Stimulated activated naive CD8-positive, alpha-beta T cell treated with anti-CD3 and anti-CD28 coated beads, Interleukin-15, amount 100 ng/mL, for 72 hours (primary cell): Measurements from ENCODE around the gene ADGRD1.

Experiments used
- ATAC-seq: fragments of 150-1000 bp; cut with Tn5 transposase; 2 replicates; pipeline ENCODE4 v1.10.0; 2021; ENCODE audit warnings: mild to moderate bottlenecking, moderate library complexity
- DNase-seq, 2 donors: peaks; one replicate each; pipeline ENCODE4 v3.0.0; 2021 to 2022
- H3K27ac Mint-ChIP-seq, 2 donors: one replicate each; pipeline ENCODE4 v1.8.0; 2022; ENCODE audit warnings: mild to moderate bottlenecking in 2 of 2, mixed read lengths in 2 of 2, moderate library complexity in 2 of 2
- H3K27me3 Mint-ChIP-seq: one replicate; pipeline ENCODE4 v1.8.0; 2022; ENCODE audit warnings: mixed read lengths
- H3K4me1 Mint-ChIP-seq: one replicate; pipeline ENCODE4 v1.8.0; 2022; ENCODE audit warnings: mild to moderate bottlenecking, mixed read lengths
- H3K4me3 Mint-ChIP-seq, 2 donors: one replicate each; pipeline ENCODE4 v1.8.0; 2022; ENCODE audit warnings: mild to moderate bottlenecking in 2 of 2, mixed read lengths in 2 of 2, moderate library complexity in 1 of 2
- H3K9me3 Mint-ChIP-seq, 2 donors: one replicate each; pipeline ENCODE4 v1.8.0; 2022; ENCODE audit warnings: mixed read lengths in 2 of 2

ADGRD1 gene

GRCh38 chr12:131088701-131089530, 135.2 kb downstream of the ADGRD1 start:
- H3K27ac Mint-ChIP-seq, result peak overlapping the region in 1 of 2 donors; percentile 62
- no peaks in the 10 kb centered on the region for H3K27me3 Mint-ChIP-seq
- ATAC-seq (no peak), DNase-seq (no peak)
- H3K4me1 Mint-ChIP-seq, result peaks cover 38% of the 10 kb centered on the region
- H3K9me3 Mint-ChIP-seq, result no peaks in the 10 kb centered on the region
- H3K4me3 Mint-ChIP-seq, result no peak overlapping the region

GRCh38 chr12:131089531-131090273, 136.0 kb downstream of the ADGRD1 start:
- no peak overlapping the region for H3K4me3 Mint-ChIP-seq
- no peaks in the 10 kb centered on the region for H3K9me3 Mint-ChIP-seq
- no peaks in the 10 kb centered on the region for H3K27me3 Mint-ChIP-seq
- H3K4me1 Mint-ChIP-seq, result peaks cover 42% of the 10 kb centered on the region
- DNase-seq (peak in 1 of 2 donors; percentile 5), ATAC-seq (no peak)
- H3K27ac Mint-ChIP-seq, result no peak overlapping the region

GRCh38 chr12:131090274-131091210, 136.8 kb downstream of the ADGRD1 start:
- H3K4me3 Mint-ChIP-seq, result no peak overlapping the region
- H3K9me3 Mint-ChIP-seq, result no peaks in the 10 kb centered on the region
- no peaks in the 10 kb centered on the region for H3K27me3 Mint-ChIP-seq
- DNase-seq (peak in 1 of 2 donors; percentile 6), ATAC-seq (no peak)
- peak overlapping the region in 1 of 2 donors; percentile 89 for H3K27ac Mint-ChIP-seq
- H3K4me1 Mint-ChIP-seq, result peaks cover 42% of the 10 kb centered on the region

GRCh38 chr12:131091413-131091975, 137.8 kb downstream of the ADGRD1 start:
- no peaks in the 10 kb centered on the region for H3K9me3 Mint-ChIP-seq
- H3K4me3 Mint-ChIP-seq, result peak overlapping the region; percentile 36 to 53
- DNase-seq, result peak; percentile 25 to 75
- ATAC-seq, result peak; percentile 67
- H3K27ac Mint-ChIP-seq, result peak overlapping the region; percentile 5 to 14
- no peaks in the 10 kb centered on the region for H3K27me3 Mint-ChIP-seq
- H3K4me1 Mint-ChIP-seq, result peaks cover 42% of the 10 kb centered on the region

GRCh38 chr12:131091976-131092691, 138.4 kb downstream of the ADGRD1 start:
- Mint-ChIP-seq H3K27me3 (no peaks in the 10 kb centered on the region), H3K27ac (peak overlapping the region; percentile 5 to 14), H3K4me3 (peak overlapping the region; percentile 36 to 53), H3K4me1 (peaks cover 42% of the 10 kb centered on the region), H3K9me3 (no peaks in the 10 kb centered on the region)
- DNase-seq (peak in 1 of 2 donors; percentile 23), ATAC-seq (no peak)

- Mint-ChIP-seq H3K4me1 (peaks cover 42% of the 10 kb centered on the region), H3K27ac (peak overlapping the region in 1 of 2 donors; percentile 65), H3K4me3 (peak overlapping the region; percentile 65 to 71), H3K27me3 (no peaks in the 10 kb centered on the region), H3K9me3 (no peaks in the 10 kb centered on the region)
- DNase-seq (peak; percentile 46 to 73), ATAC-seq (peak; percentile 82)
Measured at GRCh38 chr12:131092901-131093603, 139.3 kb downstream of the ADGRD1 start.

- peaks cover 42% of the 10 kb centered on the region for H3K4me1 Mint-ChIP-seq
- peak overlapping the region; percentile 65 to 71 for H3K4me3 Mint-ChIP-seq
- H3K27ac Mint-ChIP-seq, result no peak overlapping the region
- H3K27me3 Mint-ChIP-seq, result no peaks in the 10 kb centered on the region
- no peaks in the 10 kb centered on the region for H3K9me3 Mint-ChIP-seq
- DNase-seq (no peak), ATAC-seq (no peak)
Measured at GRCh38 chr12:131093604-131093955, 139.9 kb downstream of the ADGRD1 start.

GRCh38 chr12:131093971-131094830, 140.5 kb downstream of the ADGRD1 start:
- H3K27ac Mint-ChIP-seq, result no peak overlapping the region
- H3K27me3 Mint-ChIP-seq, result no peaks in the 10 kb centered on the region
- H3K4me3 Mint-ChIP-seq, result no peak overlapping the region
- DNase-seq (no peak), ATAC-seq (no peak)
- no peaks in the 10 kb centered on the region for H3K9me3 Mint-ChIP-seq
- H3K4me1 Mint-ChIP-seq, result peaks cover 42% of the 10 kb centered on the region

- Mint-ChIP-seq H3K9me3 (no peaks in the 10 kb centered on the region), H3K27me3 (no peaks in the 10 kb centered on the region), H3K27ac (no peak overlapping the region), H3K4me1 (peaks cover 42% of the 10 kb centered on the region), H3K4me3 (no peak overlapping the region)
- DNase-seq (no peak), ATAC-seq (no peak)
Measured at GRCh38 chr12:131094831-131095805, 141.4 kb downstream of the ADGRD1 start.

- Mint-ChIP-seq H3K27ac (no peak overlapping the region), H3K27me3 (no peaks in the 10 kb centered on the region), H3K4me1 (peaks cover 33% of the 10 kb centered on the region), H3K4me3 (no peak overlapping the region), H3K9me3 (no peaks in the 10 kb centered on the region)
- ATAC-seq (no peak), DNase-seq (no peak)
Measured at GRCh38 chr12:131095826-131096680, 142.3 kb downstream of the ADGRD1 start.

GRCh38 chr12:131096681-131097181, 143.0 kb downstream of the ADGRD1 start:
- Mint-ChIP-seq H3K9me3 (no peaks in the 10 kb centered on the region), H3K27ac (no peak overlapping the region), H3K27me3 (no peaks in the 10 kb centered on the region), H3K4me3 (no peak overlapping the region), H3K4me1 (peaks cover 26% of the 10 kb centered on the region)
- no peak for DNase-seq
- no peak for ATAC-seq
